Measurements from ENCODE around the gene NOD2.

The NOD2 gene

GRCh38 chr16:50696575-50697420 is 3.4 kb downstream of the NOD2 start:
- Mint-ChIP-seq H3K4me3 (no peak overlapping the region), H3K27me3 (ENCODE audit: low read depth) (peaks cover 38% of the 10 kb centered on the region), H3K4me1 (peaks cover 51% of the 10 kb centered on the region), H3K9me3 (peaks cover 4% of the 10 kb centered on the region), H3K36me3 (ENCODE audit: low read depth) (no peaks in the 10 kb centered on the region), H3K27ac (peak overlapping the region in 1 of 3 experiments; percentile 1)
- TF ChIP-seq CTCF (IDR thresholded peaks at IDR 0.05; ENCODE audit: unreplicated experiment in 3 of 3): no peak

- H3K27ac Mint-ChIP-seq: peak overlapping the region in 2 of 3 experiments; percentile 49 to 69
- peaks cover 52% of the 10 kb centered on the region for H3K4me1 Mint-ChIP-seq
- no peak overlapping the region for H3K4me3 Mint-ChIP-seq
- no peak for TF ChIP-seq CTCF (IDR thresholded peaks at IDR 0.05; ENCODE audit: unreplicated experiment in 3 of 3)
- H3K36me3 Mint-ChIP-seq (ENCODE audit: low read depth): no peaks in the 10 kb centered on the region
- peaks cover 4% of the 10 kb centered on the region for H3K9me3 Mint-ChIP-seq
- peaks cover 35% of the 10 kb centered on the region for H3K27me3 Mint-ChIP-seq (ENCODE audit: low read depth)
These were observed 4.0 kb downstream of the NOD2 start for GRCh38 chr16:50697421-50697715.

- Mint-ChIP-seq H3K4me3 (peak overlapping the region in 2 of 3 experiments; percentile 5 to 46), H3K36me3 (ENCODE audit: low read depth) (no peaks in the 10 kb centered on the region), H3K4me1 (peaks cover 56% of the 10 kb centered on the region), H3K9me3 (peaks cover 4% of the 10 kb centered on the region), H3K27ac (peak overlapping the region in 2 of 3 experiments; percentile 49 to 69), H3K27me3 (ENCODE audit: low read depth) (peaks cover 28% of the 10 kb centered on the region)
- TF ChIP-seq CTCF (IDR thresholded peaks at IDR 0.05; ENCODE audit: unreplicated experiment in 3 of 3): no peak
These were observed 4.7 kb downstream of the NOD2 start for GRCh38 chr16:50697881-50698767.

GRCh38 chr16:50699326-50700159 is 6.1 kb downstream of the NOD2 start:
- H3K4me3 Mint-ChIP-seq: no peak overlapping the region
- H3K9me3 Mint-ChIP-seq: peaks cover 8% of the 10 kb centered on the region
- peaks cover 56% of the 10 kb centered on the region for H3K4me1 Mint-ChIP-seq
- TF ChIP-seq CTCF (IDR thresholded peaks at IDR 0.05; ENCODE audit: unreplicated experiment in 3 of 3): no peak
- H3K27me3 Mint-ChIP-seq (ENCODE audit: low read depth): peaks cover 23% of the 10 kb centered on the region
- H3K36me3 Mint-ChIP-seq (ENCODE audit: low read depth): peaks cover 4% of the 10 kb centered on the region
- no peak overlapping the region for H3K27ac Mint-ChIP-seq

- TF ChIP-seq CTCF (IDR thresholded peaks at IDR 0.05; ENCODE audit: unreplicated experiment in 3 of 3): no peak
- Mint-ChIP-seq H3K36me3 (ENCODE audit: low read depth) (peaks cover 7% of the 10 kb centered on the region), H3K27me3 (ENCODE audit: low read depth) (peaks cover 19% of the 10 kb centered on the region), H3K4me1 (peaks cover 36% of the 10 kb centered on the region), H3K4me3 (no peak overlapping the region), H3K9me3 (peaks cover 18% of the 10 kb centered on the region), H3K27ac (peak overlapping the region; percentile 28 to 71 (median 60))
These were observed 9.3 kb downstream of the NOD2 start for GRCh38 chr16:50702725-50703124.
